Measurements from ENCODE around the gene FAM9B. TPM values are rescaled to one million over a fixed set of nuclear protein-coding genes. Genes with fewer than 3 reads are reported as not detected.
A peak's percentile ranks its signal among the peaks of the same experiment; 100 is the strongest.

The FAM9B gene
- total RNA-seq: not detected
- polyA plus RNA-seq: not detected

GRCh38 chrX:9033989-9034388, at the start of gene FAM9B:
Gene FAM9B, minus strand, starts transcription at chrX:9034127. Its CDS starts 1,141 bp downstream, at chrX:9032986.
- Mint-ChIP-seq H3K36me3 (no peaks in the 10 kb centered on the region), H3K9me3 (no peaks in the 10 kb centered on the region), H3K27ac (peak within 1 kb of the TSS in 1 of 7 donors; percentile 65), H3K4me3 (no peak within 1 kb of the TSS), H3K4me1 (peaks cover 0 to 4% (median under 1%) of the 10 kb centered on the region in 4 donors), H3K27me3 (no peaks in the 10 kb centered on the region)
- POLR2A ChIA-PET (ENCODE audit: partially characterized antibody): no interaction called here
- H3K4me1 ChIP-seq (ENCODE audit: insufficient read depth, low read length): no peaks in the 10 kb centered on the region
- CTCF ChIA-PET (ENCODE audit: partially characterized antibody): no interaction called here
- DNase-seq: no peak
- H3K4me3 ChIP-seq (ENCODE audit: low read length in 2 of 2): no peak within 1 kb of the TSS
- no peaks in the 10 kb centered on the region for H3K9me3 ChIP-seq (ENCODE audit: control insufficient read depth in 1 of 2, low read length in 2 of 2)
- no peaks in the 10 kb centered on the region for H3K27me3 ChIP-seq (ENCODE audit: insufficient read depth, low read length)
- no peaks in the 10 kb centered on the region for H3K36me3 ChIP-seq (ENCODE audit: insufficient read depth, low read length)
- intact Hi-C loops (cut with micrococcal nuclease): no loop called here
- no peak within 1 kb of the TSS for H3K27ac ChIP-seq (ENCODE audit: low read depth, low read length)

DNA sequence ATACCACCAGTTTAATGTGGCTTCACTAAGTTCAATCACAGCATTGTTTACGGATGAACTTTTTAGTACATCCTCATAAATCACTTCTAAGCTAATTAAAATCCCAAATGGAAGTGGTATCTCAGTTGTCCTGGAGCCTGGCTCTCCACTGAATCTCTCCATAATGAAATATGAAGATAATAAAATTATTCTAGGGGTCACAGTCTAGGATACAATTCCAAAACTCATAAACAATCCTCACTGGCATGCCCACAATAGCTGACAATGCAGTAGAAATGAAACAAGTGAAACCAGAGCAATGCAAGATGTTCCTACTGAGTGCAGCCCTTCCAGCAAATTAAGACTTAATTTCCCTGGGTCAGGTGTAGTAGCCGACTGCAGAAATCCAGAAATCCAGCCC, 47.3 kb upstream of the FAM9B start:
- no peak overlapping the region for H3K27ac Mint-ChIP-seq
- H3K4me3 Mint-ChIP-seq: no peak overlapping the region
- peaks cover 0 to 1% of the 10 kb centered on the region in 2 donors for H3K27me3 Mint-ChIP-seq
- POLR2A ChIA-PET (ENCODE audit: partially characterized antibody): no interaction called here
- no peak overlapping the region for H3K27ac ChIP-seq (ENCODE audit: low read depth, low read length)
- intact Hi-C loops (cut with micrococcal nuclease): no loop called here
- CTCF ChIA-PET (ENCODE audit: partially characterized antibody): no interaction called here
- no peak overlapping the region for H3K4me3 ChIP-seq (ENCODE audit: low read length in 2 of 2)
- peaks cover 0 to 10% (median 6%) of the 10 kb centered on the region in 8 donors for H3K9me3 Mint-ChIP-seq
- no peaks in the 10 kb centered on the region for H3K36me3 ChIP-seq (ENCODE audit: insufficient read depth, low read length)
- H3K36me3 Mint-ChIP-seq: peaks cover 0 to 3% of the 10 kb centered on the region in 2 donors
- H3K9me3 ChIP-seq (ENCODE audit: control insufficient read depth in 1 of 2, low read length in 2 of 2): no peaks in the 10 kb centered on the region
- DNase-seq: no peak
- H3K4me1 ChIP-seq (ENCODE audit: insufficient read depth, low read length): no peaks in the 10 kb centered on the region
- no peaks in the 10 kb centered on the region for H3K27me3 ChIP-seq (ENCODE audit: insufficient read depth, low read length)
- no peaks in the 10 kb centered on the region for H3K4me1 Mint-ChIP-seq

DNA sequence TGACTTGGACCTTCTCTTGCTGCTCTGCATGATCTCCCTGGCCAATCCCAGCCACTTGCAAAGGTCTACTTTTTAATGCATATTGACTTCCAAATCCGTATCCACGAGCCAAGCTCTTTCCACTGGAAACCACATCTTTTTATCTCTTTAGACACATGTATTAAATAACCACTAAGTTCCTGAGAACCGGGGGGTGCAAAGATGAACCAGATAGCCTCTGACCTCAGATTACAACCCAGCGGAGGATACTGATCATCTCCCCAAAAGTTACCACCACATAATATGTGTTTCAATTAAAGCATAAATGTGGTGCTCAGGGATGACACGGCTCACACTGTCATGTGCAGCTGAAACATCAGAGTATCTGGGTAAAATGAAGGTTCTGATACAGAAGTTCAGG, 40.4 kb upstream of the FAM9B start:
- Mint-ChIP-seq H3K27ac (no peak overlapping the region), H3K36me3 (no peaks in the 10 kb centered on the region), H3K27me3 (peaks cover 2 to 3% of the 10 kb centered on the region in 2 donors), H3K4me3 (no peak overlapping the region), H3K9me3 (peaks cover 0 to 2% (median under 1%) of the 10 kb centered on the region in 8 donors), H3K4me1 (peaks cover 0 to 1% (median 0%) of the 10 kb centered on the region in 4 donors)
- Histone ChIP-seq H3K27me3 (ENCODE audit: insufficient read depth, low read length) (no peaks in the 10 kb centered on the region), H3K9me3 (ENCODE audit: control insufficient read depth in 1 of 2, low read length in 2 of 2) (no peaks in the 10 kb centered on the region), H3K4me1 (ENCODE audit: insufficient read depth, low read length) (no peaks in the 10 kb centered on the region), H3K27ac (ENCODE audit: low read depth, low read length) (no peak overlapping the region), H3K36me3 (ENCODE audit: insufficient read depth, low read length) (no peaks in the 10 kb centered on the region), H3K4me3 (ENCODE audit: low read length in 2 of 2) (no peak overlapping the region)
- intact Hi-C loops (cut with micrococcal nuclease): no loop called here
- ChIA-PET CTCF (ENCODE audit: partially characterized antibody) (no interaction called here), POLR2A (ENCODE audit: partially characterized antibody) (no interaction called here)
- no peak for DNase-seq

GRCh38 chrX:9072281-9072680, 38.4 kb upstream of the FAM9B start:
- Histone ChIP-seq H3K4me1 (ENCODE audit: insufficient read depth, low read length) (no peaks in the 10 kb centered on the region), H3K36me3 (ENCODE audit: insufficient read depth, low read length) (no peaks in the 10 kb centered on the region), H3K4me3 (ENCODE audit: low read length in 2 of 2) (no peak overlapping the region), H3K27me3 (ENCODE audit: insufficient read depth, low read length) (no peaks in the 10 kb centered on the region), H3K27ac (ENCODE audit: low read depth, low read length) (no peak overlapping the region), H3K9me3 (ENCODE audit: control insufficient read depth in 1 of 2, low read length in 2 of 2) (no peaks in the 10 kb centered on the region)
- Mint-ChIP-seq H3K27ac (no peak overlapping the region), H3K4me1 (peaks cover 0 to 1% (median 0%) of the 10 kb centered on the region in 4 donors), H3K27me3 (peaks cover 2 to 3% of the 10 kb centered on the region in 2 donors), H3K4me3 (no peak overlapping the region), H3K9me3 (no peaks in the 10 kb centered on the region), H3K36me3 (no peaks in the 10 kb centered on the region)
- ChIA-PET CTCF (ENCODE audit: partially characterized antibody) (no interaction called here), POLR2A (ENCODE audit: partially characterized antibody) (no interaction called here)
- intact Hi-C loops (cut with micrococcal nuclease): no loop called here
- no peak for DNase-seq

GRCh38 chrX:9071031-9071650, 37.2 kb upstream of the FAM9B start:
- H3K9me3 ChIP-seq (ENCODE audit: control insufficient read depth in 1 of 2, low read length in 2 of 2): no peaks in the 10 kb centered on the region
- no peak for DNase-seq
- no peak overlapping the region for H3K27ac Mint-ChIP-seq
- H3K4me3 ChIP-seq (ENCODE audit: low read length in 2 of 2): no peak overlapping the region
- intact Hi-C loops (cut with micrococcal nuclease): no loop called here
- H3K27ac ChIP-seq (ENCODE audit: low read depth, low read length): no peak overlapping the region
- H3K4me1 ChIP-seq (ENCODE audit: insufficient read depth, low read length): no peaks in the 10 kb centered on the region
- peaks cover 0 to 3% (median 0%) of the 10 kb centered on the region in 8 donors for H3K9me3 Mint-ChIP-seq
- POLR2A ChIA-PET (ENCODE audit: partially characterized antibody): no interaction called here
- H3K36me3 ChIP-seq (ENCODE audit: insufficient read depth, low read length): no peaks in the 10 kb centered on the region
- H3K27me3 ChIP-seq (ENCODE audit: insufficient read depth, low read length): no peaks in the 10 kb centered on the region
- H3K4me1 Mint-ChIP-seq: peaks cover 0 to 1% (median 0%) of the 10 kb centered on the region in 4 donors
- H3K4me3 Mint-ChIP-seq: no peak overlapping the region
- peaks cover 2 to 3% of the 10 kb centered on the region in 2 donors for H3K27me3 Mint-ChIP-seq
- no peaks in the 10 kb centered on the region for H3K36me3 Mint-ChIP-seq
- CTCF ChIA-PET (ENCODE audit: partially characterized antibody): interaction anchor here (1.4 kb wide), 1 partner anchor 14 kb away, joined by 3 read pairs; no protein-coding TSS in a partner anchor

GRCh38 chrX:9069573-9069972, 35.6 kb upstream of the FAM9B start:
- POLR2A ChIA-PET (ENCODE audit: partially characterized antibody): no interaction called here
- no peaks in the 10 kb centered on the region for H3K4me1 ChIP-seq (ENCODE audit: insufficient read depth, low read length)
- Mint-ChIP-seq H3K9me3 (peaks cover 0 to 14% (median 6%) of the 10 kb centered on the region in 8 donors), H3K4me3 (no peak overlapping the region), H3K4me1 (peaks cover 0 to 1% (median 0%) of the 10 kb centered on the region in 4 donors), H3K27me3 (peaks cover 2 to 3% of the 10 kb centered on the region in 2 donors), H3K27ac (no peak overlapping the region), H3K36me3 (no peaks in the 10 kb centered on the region)
- H3K4me3 ChIP-seq (ENCODE audit: low read length in 2 of 2): no peak overlapping the region
- CTCF ChIA-PET (ENCODE audit: partially characterized antibody): interaction anchor here (1.4 kb wide), 1 partner anchor 13 kb away, joined by 3 read pairs; no protein-coding TSS in a partner anchor
- H3K36me3 ChIP-seq (ENCODE audit: insufficient read depth, low read length): no peaks in the 10 kb centered on the region
- intact Hi-C loops (cut with micrococcal nuclease): no loop called here
- H3K27me3 ChIP-seq (ENCODE audit: insufficient read depth, low read length): no peaks in the 10 kb centered on the region
- H3K9me3 ChIP-seq (ENCODE audit: control insufficient read depth in 1 of 2, low read length in 2 of 2): no peaks in the 10 kb centered on the region
- H3K27ac ChIP-seq (ENCODE audit: low read depth, low read length): no peak overlapping the region
- no peak for DNase-seq

GRCh38 chrX:9064694-9065093, 30.8 kb upstream of the FAM9B start:
- Mint-ChIP-seq H3K4me3 (no peak overlapping the region), H3K4me1 (no peaks in the 10 kb centered on the region), H3K36me3 (no peaks in the 10 kb centered on the region), H3K27ac (no peak overlapping the region), H3K9me3 (peaks cover 0 to 18% (median 6%) of the 10 kb centered on the region in 8 donors), H3K27me3 (peaks cover 0 to 2% of the 10 kb centered on the region in 2 donors)
- Histone ChIP-seq H3K27me3 (ENCODE audit: insufficient read depth, low read length) (no peaks in the 10 kb centered on the region), H3K4me3 (ENCODE audit: low read length in 2 of 2) (no peak overlapping the region), H3K9me3 (ENCODE audit: control insufficient read depth in 1 of 2, low read length in 2 of 2) (no peaks in the 10 kb centered on the region), H3K4me1 (ENCODE audit: insufficient read depth, low read length) (no peaks in the 10 kb centered on the region), H3K27ac (ENCODE audit: low read depth, low read length) (no peak overlapping the region), H3K36me3 (ENCODE audit: insufficient read depth, low read length) (no peaks in the 10 kb centered on the region)
- no peak for DNase-seq
- ChIA-PET CTCF (ENCODE audit: partially characterized antibody) (no interaction called here), POLR2A (ENCODE audit: partially characterized antibody) (no interaction called here)
- intact Hi-C loops (cut with micrococcal nuclease): no loop called here
